ENCODE results near the gene KIF22. TPM values are rescaled to one million over a fixed set of nuclear protein-coding genes. Genes with fewer than 3 reads are reported as not detected.
"Not testable (repeated sequence)": the region's sequence is repeated elsewhere in the genome, so short reads cannot be mapped to it uniquely, and the experiment has no call there.

Gene KIF22
- polyA plus RNA-seq, 3 donors from 2014 or later, result 33.1 to 45.2 (median 33.3) TPM

- DNase-seq, result no peak
- H3K9me3 Mint-ChIP-seq, result no peaks in the 10 kb centered on the region
- peaks cover 2 to 6% of the 10 kb centered on the region in 2 donors for H3K4me1 Mint-ChIP-seq
- no peaks in the 10 kb centered on the region for H3K27me3 Mint-ChIP-seq (ENCODE audit: low read depth in 3 of 3)
- no peak overlapping the region for H3K27ac Mint-ChIP-seq
- H3K4me3 Mint-ChIP-seq, result no peak overlapping the region
- H3K36me3 Mint-ChIP-seq, result no peaks in the 10 kb centered on the region
Observed at GRCh38 chr16:29756654-29757053, 33.9 kb upstream of the KIF22 start.

- H3K27me3 Mint-ChIP-seq (ENCODE audit: low read depth in 3 of 3); H3K4me1 Mint-ChIP-seq; H3K4me3 Mint-ChIP-seq; DNase-seq; H3K27ac Mint-ChIP-seq; H3K9me3 Mint-ChIP-seq; H3K36me3 Mint-ChIP-seq: not testable (repeated sequence)
Observed at GRCh38 chr16:29757086-29757485, 33.5 kb upstream of the KIF22 start.

- Mint-ChIP-seq H3K27ac (no peak overlapping the region), H3K9me3 (no peaks in the 10 kb centered on the region), H3K4me3 (no peak overlapping the region), H3K36me3 (no peaks in the 10 kb centered on the region), H3K4me1 (peaks cover 9 to 10% of the 10 kb centered on the region in 2 donors), H3K27me3 (ENCODE audit: low read depth in 3 of 3) (no peaks in the 10 kb centered on the region)
- no peak for DNase-seq
Observed at GRCh38 chr16:29757950-29758466, 32.5 kb upstream of the KIF22 start.

DNA sequence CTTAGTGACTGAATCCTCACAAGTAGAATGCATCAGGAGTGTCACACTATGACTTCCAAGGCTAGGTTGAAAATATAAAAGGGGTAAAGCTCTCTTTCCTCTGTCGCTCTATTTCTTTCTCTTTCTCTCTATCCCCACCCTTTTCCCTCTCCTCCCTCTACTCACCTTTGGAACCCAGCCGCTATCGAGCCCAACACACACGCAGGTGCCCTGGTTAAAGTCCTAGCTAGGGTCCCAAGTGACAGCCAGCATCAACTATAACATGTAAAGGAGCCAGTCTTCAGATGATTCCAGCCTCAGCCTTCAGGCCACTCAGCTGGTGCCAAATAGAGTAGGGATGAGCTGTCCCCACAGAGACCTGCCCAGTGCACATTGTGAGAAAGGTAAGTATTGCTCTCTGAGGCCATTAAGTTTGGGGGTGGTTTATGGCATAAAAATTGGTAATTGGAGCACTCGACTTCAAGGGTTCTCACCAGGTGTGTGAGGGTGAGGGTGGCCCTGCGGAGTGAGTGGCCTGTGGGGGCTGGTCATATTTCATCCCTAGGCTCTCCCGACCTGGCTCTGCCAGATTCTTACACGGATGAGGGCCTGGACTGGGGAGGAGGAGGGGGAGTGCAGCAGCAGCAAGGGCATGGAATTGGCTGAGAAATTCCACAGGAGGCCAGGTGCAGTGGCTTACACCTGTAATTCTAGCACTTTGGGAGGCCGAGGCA is 29.8 kb upstream of the KIF22 start:
- Mint-ChIP-seq H3K4me1 (peaks cover 9 to 16% of the 10 kb centered on the region in 2 donors), H3K27me3 (ENCODE audit: low read depth in 3 of 3) (peaks cover 0 to 2% (median 0%) of the 10 kb centered on the region in 3 donors), H3K27ac (peak overlapping the region in 1 of 6 donors; percentile 49), H3K36me3 (no peaks in the 10 kb centered on the region), H3K9me3 (no peaks in the 10 kb centered on the region), H3K4me3 (no peak overlapping the region)
- DNase-seq, result no peak

DNA sequence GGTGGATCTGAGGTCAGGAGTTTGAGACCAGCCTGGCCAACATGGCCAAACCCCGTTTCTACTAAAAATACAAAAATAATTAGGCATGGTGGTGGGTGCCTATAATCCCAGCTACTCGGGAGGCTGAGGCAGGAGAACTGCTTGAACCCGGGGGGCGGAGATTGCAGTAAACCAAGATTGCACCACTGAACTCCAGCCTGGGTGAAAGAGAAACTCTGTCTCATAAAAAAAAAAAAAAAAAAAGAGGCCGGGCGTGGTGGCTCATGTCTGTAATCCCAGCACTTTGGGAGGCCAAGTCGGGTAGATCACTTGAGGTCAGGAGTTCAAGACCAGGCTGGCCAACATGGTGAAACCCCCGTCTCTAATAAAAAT is 29.3 kb upstream of the KIF22 start:
- H3K36me3 Mint-ChIP-seq; H3K4me3 Mint-ChIP-seq; H3K9me3 Mint-ChIP-seq; H3K27me3 Mint-ChIP-seq (ENCODE audit: low read depth in 3 of 3); H3K27ac Mint-ChIP-seq; DNase-seq: not testable (repeated sequence)
- H3K4me1 Mint-ChIP-seq, result peaks cover 9 to 16% of the 10 kb centered on the region in 2 donors

DNA sequence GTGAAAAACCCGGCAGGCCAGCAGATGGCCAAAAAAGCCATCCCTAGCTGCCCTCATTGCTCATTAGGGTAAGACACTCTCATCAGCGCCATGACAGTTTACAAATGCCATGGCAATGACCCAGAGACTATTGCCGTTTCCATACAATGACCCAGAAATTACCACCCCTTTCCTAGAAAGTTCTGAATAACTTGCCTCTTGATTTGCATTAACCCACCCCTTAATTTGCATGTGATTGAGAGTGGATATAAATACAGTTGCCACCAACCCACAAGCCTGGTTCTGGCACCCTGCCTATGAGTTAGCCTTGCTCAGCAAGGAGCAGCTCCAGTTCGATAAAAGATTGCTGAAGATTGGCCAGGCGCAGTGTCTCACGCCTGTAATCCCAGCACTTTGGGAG is 28.7 kb upstream of the KIF22 start:
- H3K4me3 Mint-ChIP-seq, result no peak overlapping the region
- no peak for DNase-seq
- H3K27ac Mint-ChIP-seq, result no peak overlapping the region
- H3K27me3 Mint-ChIP-seq (ENCODE audit: low read depth in 3 of 3), result peaks cover 0 to 2% (median 2%) of the 10 kb centered on the region in 3 donors
- H3K36me3 Mint-ChIP-seq, result no peaks in the 10 kb centered on the region
- H3K4me1 Mint-ChIP-seq, result peaks cover 9 to 15% of the 10 kb centered on the region in 2 donors
- no peaks in the 10 kb centered on the region for H3K9me3 Mint-ChIP-seq

- H3K27ac Mint-ChIP-seq, result peak overlapping the region in 1 of 6 donors; percentile 48
- no peaks in the 10 kb centered on the region for H3K9me3 Mint-ChIP-seq
- peak overlapping the region; percentile 4 to 51 (median 16) for H3K4me3 Mint-ChIP-seq
- H3K4me1 Mint-ChIP-seq, result peaks cover 9 to 15% of the 10 kb centered on the region in 2 donors
- peak; percentile 7 to 32 (median 31) for DNase-seq
- peaks cover 0 to 2% (median 2%) of the 10 kb centered on the region in 3 donors for H3K27me3 Mint-ChIP-seq (ENCODE audit: low read depth in 3 of 3)
- H3K36me3 Mint-ChIP-seq, result no peaks in the 10 kb centered on the region
Observed at GRCh38 chr16:29763326-29763725, 27.2 kb upstream of the KIF22 start.

GRCh38 chr16:29765167-29766032 is 25.2 kb upstream of the KIF22 start:
- DNase-seq, result no peak
- no peaks in the 10 kb centered on the region for H3K36me3 Mint-ChIP-seq
- peaks cover 9 to 15% of the 10 kb centered on the region in 2 donors for H3K4me1 Mint-ChIP-seq
- H3K27me3 Mint-ChIP-seq (ENCODE audit: low read depth in 3 of 3), result peaks cover 0 to 2% (median 2%) of the 10 kb centered on the region in 3 donors
- no peak overlapping the region for H3K4me3 Mint-ChIP-seq
- H3K9me3 Mint-ChIP-seq, result no peaks in the 10 kb centered on the region
- peak overlapping the region in 1 of 6 donors; percentile 40 for H3K27ac Mint-ChIP-seq

DNA sequence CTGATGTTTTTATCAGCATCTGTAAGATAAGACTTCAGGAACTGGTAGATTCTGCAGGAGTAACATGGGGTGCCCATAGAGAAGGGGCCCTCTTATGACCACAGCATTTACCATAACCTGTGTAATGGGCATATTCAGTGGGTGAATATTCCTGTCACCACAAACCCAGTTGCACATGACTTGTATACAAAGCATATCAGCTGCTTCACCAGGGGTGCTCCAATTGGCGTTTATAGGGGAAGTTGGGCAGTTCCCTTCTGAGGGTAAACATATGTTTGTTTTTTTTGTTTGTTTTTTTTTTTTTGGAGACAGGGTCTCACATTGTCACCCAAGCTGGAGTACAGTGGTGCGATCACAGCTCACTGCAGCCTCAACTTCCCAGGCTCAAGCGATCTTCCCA is 24.0 kb upstream of the KIF22 start:
- DNase-seq, result no peak
- H3K4me1 Mint-ChIP-seq, result peaks cover 9 to 15% of the 10 kb centered on the region in 2 donors
- H3K9me3 Mint-ChIP-seq, result no peaks in the 10 kb centered on the region
- H3K27me3 Mint-ChIP-seq (ENCODE audit: low read depth in 3 of 3), result peaks cover 0 to 2% (median 2%) of the 10 kb centered on the region in 3 donors
- no peaks in the 10 kb centered on the region for H3K36me3 Mint-ChIP-seq
- no peak overlapping the region for H3K4me3 Mint-ChIP-seq
- no peak overlapping the region for H3K27ac Mint-ChIP-seq

DNA sequence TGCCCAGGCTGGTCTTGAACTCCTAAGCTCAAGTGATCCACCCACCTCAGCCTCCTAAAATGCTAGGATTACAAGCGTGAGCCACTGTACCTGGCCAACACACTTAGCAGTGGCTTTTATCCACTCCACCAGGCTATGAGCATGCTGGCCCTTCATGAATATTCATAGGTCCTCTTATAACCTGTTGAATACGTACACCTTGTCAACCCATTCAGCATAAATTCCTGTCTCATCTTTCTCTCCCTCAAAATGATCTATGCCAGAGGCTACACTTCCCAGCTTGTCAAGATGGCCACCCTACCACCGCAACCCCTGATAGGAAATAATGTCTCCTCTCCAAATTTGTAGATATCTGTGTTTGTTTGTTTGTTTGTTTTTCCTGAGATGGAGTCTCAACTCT is 23.5 kb upstream of the KIF22 start:
- no peak overlapping the region for H3K4me3 Mint-ChIP-seq
- DNase-seq, result no peak
- no peaks in the 10 kb centered on the region for H3K9me3 Mint-ChIP-seq
- no peaks in the 10 kb centered on the region for H3K36me3 Mint-ChIP-seq
- H3K4me1 Mint-ChIP-seq, result peaks cover 9 to 12% of the 10 kb centered on the region in 2 donors
- no peak overlapping the region for H3K27ac Mint-ChIP-seq
- H3K27me3 Mint-ChIP-seq (ENCODE audit: low read depth in 3 of 3), result peaks cover 0 to 2% (median 2%) of the 10 kb centered on the region in 3 donors

- DNase-seq, result no peak
- no peaks in the 10 kb centered on the region for H3K9me3 Mint-ChIP-seq
- peaks cover 0 to 1% of the 10 kb centered on the region in 2 donors for H3K4me1 Mint-ChIP-seq
- no peak overlapping the region for H3K27ac Mint-ChIP-seq
- H3K4me3 Mint-ChIP-seq, result no peak overlapping the region
- peaks cover 0 to 2% (median under 1%) of the 10 kb centered on the region in 3 donors for H3K27me3 Mint-ChIP-seq (ENCODE audit: low read depth in 3 of 3)
- no peaks in the 10 kb centered on the region for H3K36me3 Mint-ChIP-seq
Observed at GRCh38 chr16:29769507-29769906, 21.0 kb upstream of the KIF22 start.

DNA sequence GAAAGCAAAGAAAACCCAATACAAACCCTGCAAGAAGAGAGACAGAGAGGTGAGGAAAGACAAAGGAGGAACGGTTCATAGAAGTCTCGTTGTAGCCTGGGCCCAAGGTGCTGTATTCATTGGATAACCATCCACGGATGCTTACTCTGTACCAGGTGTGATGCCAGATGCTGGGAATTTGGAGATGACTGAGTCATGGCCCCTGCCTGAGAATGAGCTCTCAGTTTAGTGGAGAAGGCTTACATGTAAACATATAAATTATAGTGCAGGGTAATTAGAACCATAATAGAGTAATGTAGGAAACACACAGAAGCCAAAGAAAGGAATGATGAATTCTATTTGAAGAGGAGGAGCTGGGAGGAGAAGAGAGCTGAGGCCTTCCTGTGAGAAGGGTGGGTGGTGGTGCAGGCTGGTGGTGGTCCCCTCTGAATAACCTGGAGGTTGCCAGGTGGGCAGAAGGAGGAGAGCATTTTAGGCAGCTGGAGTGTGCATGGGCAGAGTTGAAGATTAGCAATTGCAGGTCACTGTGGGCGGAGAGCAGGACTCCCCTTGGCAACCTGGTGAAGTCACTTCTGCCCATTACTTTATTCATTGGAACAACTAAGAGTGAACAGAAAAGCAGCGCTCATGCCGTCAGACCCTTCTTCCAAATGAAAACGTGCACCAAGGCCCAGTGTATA is 20.2 kb upstream of the KIF22 start:
- DNase-seq, result no peak
- Mint-ChIP-seq H3K4me3 (no peak overlapping the region), H3K9me3 (no peaks in the 10 kb centered on the region), H3K27me3 (ENCODE audit: low read depth in 3 of 3) (peaks cover 0 to 2% (median 0%) of the 10 kb centered on the region in 3 donors), H3K4me1 (peaks cover 0 to 1% of the 10 kb centered on the region in 2 donors), H3K27ac (peak overlapping the region in 1 of 6 donors; percentile 31), H3K36me3 (no peaks in the 10 kb centered on the region)

- not testable (repeated sequence) for H3K36me3 Mint-ChIP-seq; H3K4me1 Mint-ChIP-seq; H3K4me3 Mint-ChIP-seq; DNase-seq; H3K9me3 Mint-ChIP-seq; H3K27me3 Mint-ChIP-seq (ENCODE audit: low read depth in 3 of 3)
- peak overlapping the region in 1 of 6 donors; percentile 45 for H3K27ac Mint-ChIP-seq
Observed at GRCh38 chr16:29772330-29772729, 18.2 kb upstream of the KIF22 start.
